Measurements from ENCODE around the gene HORMAD2. TPM values are rescaled to one million over a fixed set of nuclear protein-coding genes. Genes with fewer than 3 reads are reported as not detected.

The HORMAD2 gene
- total RNA-seq, 1 donor: not detected

- no peak overlapping the region for H3K4me3 ChIP-seq (ENCODE audit: low read depth, low read length)
- no peak for TF ChIP-seq CTCF (IDR thresholded peaks at IDR 0.05; ENCODE audit: insufficient read depth, low read length)
- DNase-seq (ENCODE audit: low read depth): no peak
These were observed 48.2 kb downstream of the HORMAD2 start for GRCh38 chr22:30128511-30128910.

- DNase-seq (ENCODE audit: low read depth): no peak
- TF ChIP-seq CTCF (IDR thresholded peaks at IDR 0.05; ENCODE audit: insufficient read depth, low read length): no peak
- H3K4me3 ChIP-seq (ENCODE audit: low read depth, low read length): no peak overlapping the region
These were observed 49.4 kb downstream of the HORMAD2 start for GRCh38 chr22:30129636-30130035.

- DNase-seq (ENCODE audit: low read depth): no peak
- H3K4me3 ChIP-seq (ENCODE audit: low read depth, low read length): no peak overlapping the region
- no peak for TF ChIP-seq CTCF (IDR thresholded peaks at IDR 0.05; ENCODE audit: insufficient read depth, low read length)
These were observed 52.2 kb downstream of the HORMAD2 start for GRCh38 chr22:30132290-30132996.

- no peak for TF ChIP-seq CTCF (IDR thresholded peaks at IDR 0.05; ENCODE audit: insufficient read depth, low read length)
These were observed 60.1 kb downstream of the HORMAD2 start for GRCh38 chr22:30140414-30140813.

GRCh38 chr22:30143265-30143664 lies 63.0 kb downstream of the HORMAD2 start:
- no peak for DNase-seq (ENCODE audit: low read depth)
- no peak for TF ChIP-seq CTCF (IDR thresholded peaks at IDR 0.05; ENCODE audit: insufficient read depth, low read length)
- H3K4me3 ChIP-seq (ENCODE audit: low read depth, low read length): no peak overlapping the region

More at GRCh38 chr22:30140414-30140813, 60.1 kb downstream of the HORMAD2 start:
- no peak for DNase-seq (ENCODE audit: low read depth)
- H3K4me3 ChIP-seq (ENCODE audit: low read depth, low read length): no peak overlapping the region

- TF ChIP-seq CTCF (IDR thresholded peaks at IDR 0.05; ENCODE audit: insufficient read depth, low read length): no peak
- H3K4me3 ChIP-seq (ENCODE audit: low read depth, low read length): no peak overlapping the region
- DNase-seq (ENCODE audit: low read depth): no peak
These were observed 64.1 kb downstream of the HORMAD2 start for GRCh38 chr22:30144391-30144790.

GRCh38 chr22:30150212-30150611 lies 69.9 kb downstream of the HORMAD2 start:
- no peak for DNase-seq (ENCODE audit: low read depth)
- H3K4me3 ChIP-seq (ENCODE audit: low read depth, low read length): no peak overlapping the region
- no peak for TF ChIP-seq CTCF (IDR thresholded peaks at IDR 0.05; ENCODE audit: insufficient read depth, low read length)
